Cardiac fibroblast (primary cell): ENCODE results near the gene BCLAF1.
A peak's percentile ranks its signal among the peaks of the same experiment; 100 is the strongest.

Source experiments
- DNase-seq, 2 donors: peaks; one replicate each; pipeline versions ENCODE4 v3.0.0 to v3.0.0-alpha.2; 2010; ENCODE audit warnings: low read depth in 2 of 2
- H3K4me3 ChIP-seq, 2 donors: replicated peaks in 1 of 2; 1 replicate in 1 of 2; 2 replicates in 1 of 2; pipeline ENCODE4 v1.5.1; 2011; ENCODE audit warnings: low read depth in 2 of 2, low read length in 2 of 2, mild to moderate bottlenecking in 2 of 2, moderate library complexity in 1 of 2
- CTCF ChIP-seq: IDR thresholded peaks from one replicate; pipeline ENCODE4 v1.5.1; 2011; ENCODE audit warnings: low read depth, mild to moderate bottlenecking, low read length, inconsistent platforms

The BCLAF1 gene

GRCh38 chr6:136334465-136334846 lies 44.8 kb upstream of the BCLAF1 start:
- no peak for TF ChIP-seq CTCF
- no peak for DNase-seq
- no peak overlapping the region for H3K4me3 ChIP-seq

GRCh38 chr6:136333824-136334464 lies 44.3 kb upstream of the BCLAF1 start:
- DNase-seq: peak in 1 of 2 donors; percentile 12
- no peak for TF ChIP-seq CTCF
- H3K4me3 ChIP-seq: no peak overlapping the region

GRCh38 chr6:136331461-136331860 lies 41.8 kb upstream of the BCLAF1 start:
- TF ChIP-seq CTCF: no peak
- DNase-seq: no peak

GRCh38 chr6:136330634-136331033 lies 41.0 kb upstream of the BCLAF1 start:
- no peak overlapping the region for H3K4me3 ChIP-seq
- DNase-seq: no peak
- TF ChIP-seq CTCF: no peak

More at GRCh38 chr6:136331461-136331860, 41.8 kb upstream of the BCLAF1 start:
- H3K4me3 ChIP-seq: no peak overlapping the region

- no peak overlapping the region for H3K4me3 ChIP-seq
- no peak for TF ChIP-seq CTCF
- peak; percentile 19 to 46 for DNase-seq
These were observed 36.5 kb upstream of the BCLAF1 start for GRCh38 chr6:136326038-136326553.

- no peak overlapping the region for H3K4me3 ChIP-seq
- peak in 1 of 2 donors; percentile 24 for DNase-seq
- TF ChIP-seq CTCF: no peak
These were observed 35.2 kb upstream of the BCLAF1 start for GRCh38 chr6:136324686-136325380.
